ENCODE measurements around the gene FFAR1. TPM values are rescaled to one million over a fixed set of nuclear protein-coding genes. Genes with fewer than 3 reads are reported as not detected.

The FFAR1 gene
- total and polyA plus RNA-seq, 9 donors, result 0.11 to 5.0 (median 1.3) TPM

- H3K4me1 ChIP-seq (ENCODE audit: insufficient read depth), result no peaks in the 10 kb centered on the region
- H3K36me3 ChIP-seq, result no peaks in the 10 kb centered on the region
- H3K27ac ChIP-seq, result no peak overlapping the region
- H3K27me3 ChIP-seq, result no peaks in the 10 kb centered on the region
- TF ChIP-seq POLR2A (IDR thresholded peaks at IDR 0.05), result no peak
- no peak for TF ChIP-seq CTCF (IDR thresholded peaks at IDR 0.05)
- no peak for TF ChIP-seq EP300 (IDR thresholded peaks at IDR 0.05)
- no peak for DNase-seq
- intact Hi-C loops (cut with DNase I), result no loop called here
- WGBS, 3 donors, result 90% methylated on average over 4 of the region's 4 CpGs; no CpG with 5 or more reads in 1 of the 3 donors
- no peaks in the 10 kb centered on the region for H3K9me3 ChIP-seq
- H3K4me3 ChIP-seq, result no peak overlapping the region
These were observed 17.6 kb downstream of the FFAR1 start for GRCh38 chr19:35365303-35365702.

- no peak for DNase-seq
- no peaks in the 10 kb centered on the region for H3K4me1 ChIP-seq (ENCODE audit: insufficient read depth)
- no peak for TF ChIP-seq POLR2A (IDR thresholded peaks at IDR 0.05)
- no peak for TF ChIP-seq EP300 (IDR thresholded peaks at IDR 0.05)
- no peak for TF ChIP-seq CTCF (IDR thresholded peaks at IDR 0.05)
- WGBS, 3 donors, result 68 to 69% methylated on average over 1 of the region's 1 CpG; no CpG with 5 or more reads in 1 of the 3 donors
- no peak overlapping the region for H3K4me3 ChIP-seq
- intact Hi-C loops (cut with DNase I), result no loop called here
- no peak overlapping the region for H3K27ac ChIP-seq
- no peaks in the 10 kb centered on the region for H3K27me3 ChIP-seq
- H3K36me3 ChIP-seq, result no peaks in the 10 kb centered on the region
- no peaks in the 10 kb centered on the region for H3K9me3 ChIP-seq
These were observed 20.7 kb downstream of the FFAR1 start for GRCh38 chr19:35368378-35368777.

GRCh38 chr19:35369522-35369921, 21.8 kb downstream of the FFAR1 start:
- TF ChIP-seq POLR2A (IDR thresholded peaks at IDR 0.05), result no peak
- no peak for TF ChIP-seq EP300 (IDR thresholded peaks at IDR 0.05)
- TF ChIP-seq CTCF (IDR thresholded peaks at IDR 0.05), result no peak
- no peaks in the 10 kb centered on the region for H3K27me3 ChIP-seq
- intact Hi-C loops (cut with DNase I), result no loop called here
- no peaks in the 10 kb centered on the region for H3K4me1 ChIP-seq (ENCODE audit: insufficient read depth)
- H3K27ac ChIP-seq, result no peak overlapping the region
- no peaks in the 10 kb centered on the region for H3K36me3 ChIP-seq
- H3K4me3 ChIP-seq, result no peak overlapping the region
- DNase-seq, result no peak
- H3K9me3 ChIP-seq, result no peaks in the 10 kb centered on the region

- Histone ChIP-seq H3K27me3 (no peaks in the 10 kb centered on the region), H3K9me3 (no peaks in the 10 kb centered on the region), H3K27ac (no peak within 1 kb of the TSS), H3K36me3 (no peaks in the 10 kb centered on the region), H3K4me1 (ENCODE audit: insufficient read depth) (no peaks in the 10 kb centered on the region), H3K4me3 (no peak within 1 kb of the TSS)
- TF ChIP-seq POLR2A (IDR thresholded peaks at IDR 0.05), result no peak
- no peak for TF ChIP-seq EP300 (IDR thresholded peaks at IDR 0.05)
- no peak for TF ChIP-seq CTCF (IDR thresholded peaks at IDR 0.05)
- 85 to 90% methylated on average over 7 of the region's 8 CpGs; no CpG with 5 or more reads in 1 of the 3 donors for WGBS, 3 donors
- no peak for DNase-seq
- intact Hi-C loops (cut with DNase I), result no loop called here
These were observed 23.0 kb downstream of the FFAR1 start, which contains the start of gene GPR42 for GRCh38 chr19:35370722-35371121. GPR42 (plus strand) TSS chr19:35371068; CDS start chr19:35371360, 292 bp downstream.

Measured in ovary (tissue), 9 donors.